Heart left ventricle (tissue), 13 donors: Measurements from ENCODE around the gene NUDT16L1.

Source experiments
- POLR2A ChIP-seq, 2 donors: fragments of 450-650 bp; IDR thresholded peaks; one replicate each; pipeline ENCODE4 v1.6.1; 2017; ENCODE audit warnings: antibody characterized with exemption in 2 of 2, mild to moderate bottlenecking in 2 of 2, moderate library complexity in 2 of 2
- TF ChIP-seq, protein P1 (sequence below), 12 donors: fragments of 200-600 bp; sonication (generic) in 4 of 12; IDR thresholded peaks; one replicate each; pipeline versions ENCODE4 v1.5.0 to v1.8.0; 2018 to 2022; ENCODE audit warnings: antibody characterized with exemption in 12 of 12, mild to moderate bottlenecking in 5 of 12
- donor health status: ischemic (EF 13 %, LVEDD 7.1; RV severe dilation, severe dysfunction).
- donor health status: DM: no; HTN: yes; CAD: no.
- donor health status: DM: no; HTN: no; CAD: no.
- donor health status: ischemic (EF 25% LVEDD 6.9; RV normal size, moderate dysfunction).
- donor health status: ischemic (EF 25% LVEDD 5.7; RV mildly dilated, moderate dysfunction).
- donor health status: ischemic (EF 35%, LVEDD 5.7; RV mildly dilated, moderate dysfunction).
- donor health status: nonischemic (EF 11% LVEDD 7.7; RV severe dilation, severe dysfunction).
- donor health status: DM: yes; HTN: yes; CAD: no.
- donor health status: PGD.
- donor health status: ischemic (EF 29% LVEDD 5.4; RV normal size, mild dysfunction).
- donor health status: nonischemic (EF 23%, LVEDD 6.1; RV moderate dilation, normal function).

DNA sequence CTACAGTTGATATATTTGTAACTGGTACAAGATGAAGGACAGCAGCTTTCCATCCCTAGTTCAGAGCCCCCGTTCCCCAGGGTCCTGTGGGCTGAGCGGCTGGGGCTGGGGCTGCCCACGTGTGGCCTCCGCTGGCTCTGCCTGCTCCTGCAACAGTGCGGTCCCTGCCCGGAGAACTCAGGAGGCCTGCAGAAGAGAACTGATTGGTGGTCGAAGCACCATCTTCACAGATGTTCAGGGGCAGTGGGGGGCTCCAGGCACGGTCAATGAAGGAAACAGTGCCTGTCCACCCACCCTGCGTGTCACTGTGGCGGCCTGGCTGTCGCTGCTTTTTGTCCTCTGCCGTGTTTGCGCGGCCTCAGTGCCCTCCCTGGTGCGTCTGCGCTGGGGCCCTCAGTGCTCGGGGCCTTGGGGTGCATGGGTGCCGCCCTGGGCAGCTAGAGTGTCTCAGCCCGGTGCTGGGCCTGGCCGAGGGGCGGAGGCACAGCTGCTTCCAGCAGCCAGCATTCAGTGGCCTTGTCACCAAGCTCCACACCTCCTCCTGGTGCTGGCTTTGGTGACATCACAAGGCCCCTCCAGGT, 4.2 kb upstream of the NUDT16L1 start:
- TF ChIP-seq, protein P1, sequence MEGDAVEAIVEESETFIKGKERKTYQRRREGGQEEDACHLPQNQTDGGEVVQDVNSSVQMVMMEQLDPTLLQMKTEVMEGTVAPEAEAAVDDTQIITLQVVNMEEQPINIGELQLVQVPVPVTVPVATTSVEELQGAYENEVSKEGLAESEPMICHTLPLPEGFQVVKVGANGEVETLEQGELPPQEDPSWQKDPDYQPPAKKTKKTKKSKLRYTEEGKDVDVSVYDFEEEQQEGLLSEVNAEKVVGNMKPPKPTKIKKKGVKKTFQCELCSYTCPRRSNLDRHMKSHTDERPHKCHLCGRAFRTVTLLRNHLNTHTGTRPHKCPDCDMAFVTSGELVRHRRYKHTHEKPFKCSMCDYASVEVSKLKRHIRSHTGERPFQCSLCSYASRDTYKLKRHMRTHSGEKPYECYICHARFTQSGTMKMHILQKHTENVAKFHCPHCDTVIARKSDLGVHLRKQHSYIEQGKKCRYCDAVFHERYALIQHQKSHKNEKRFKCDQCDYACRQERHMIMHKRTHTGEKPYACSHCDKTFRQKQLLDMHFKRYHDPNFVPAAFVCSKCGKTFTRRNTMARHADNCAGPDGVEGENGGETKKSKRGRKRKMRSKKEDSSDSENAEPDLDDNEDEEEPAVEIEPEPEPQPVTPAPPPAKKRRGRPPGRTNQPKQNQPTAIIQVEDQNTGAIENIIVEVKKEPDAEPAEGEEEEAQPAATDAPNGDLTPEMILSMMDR (IDR thresholded peaks at IDR 0.05) = no peak
- TF ChIP-seq POLR2A (IDR thresholded peaks at IDR 0.05) = no peak
